Lower leg skin (tissue), 3 donors: ENCODE data around the gene SAMD8.

Source experiments
- POLR2A ChIP-seq, 2 donors: fragments of 450-650 bp; IDR thresholded peaks; one replicate each; pipeline ENCODE4 v1.6.1; 2016 to 2017; ENCODE audit warnings: antibody characterized with exemption in 2 of 2, mild to moderate bottlenecking in 1 of 2, moderate library complexity in 1 of 2
- TF ChIP-seq, protein P1 (sequence below), 3 donors: fragments of 450-650 bp; IDR thresholded peaks; one replicate each; pipeline ENCODE4 v1.5.1; 2016; ENCODE audit warnings: antibody characterized with exemption in 3 of 3, mild to moderate bottlenecking in 3 of 3, moderate library complexity in 2 of 3

- TF ChIP-seq, protein P1, sequence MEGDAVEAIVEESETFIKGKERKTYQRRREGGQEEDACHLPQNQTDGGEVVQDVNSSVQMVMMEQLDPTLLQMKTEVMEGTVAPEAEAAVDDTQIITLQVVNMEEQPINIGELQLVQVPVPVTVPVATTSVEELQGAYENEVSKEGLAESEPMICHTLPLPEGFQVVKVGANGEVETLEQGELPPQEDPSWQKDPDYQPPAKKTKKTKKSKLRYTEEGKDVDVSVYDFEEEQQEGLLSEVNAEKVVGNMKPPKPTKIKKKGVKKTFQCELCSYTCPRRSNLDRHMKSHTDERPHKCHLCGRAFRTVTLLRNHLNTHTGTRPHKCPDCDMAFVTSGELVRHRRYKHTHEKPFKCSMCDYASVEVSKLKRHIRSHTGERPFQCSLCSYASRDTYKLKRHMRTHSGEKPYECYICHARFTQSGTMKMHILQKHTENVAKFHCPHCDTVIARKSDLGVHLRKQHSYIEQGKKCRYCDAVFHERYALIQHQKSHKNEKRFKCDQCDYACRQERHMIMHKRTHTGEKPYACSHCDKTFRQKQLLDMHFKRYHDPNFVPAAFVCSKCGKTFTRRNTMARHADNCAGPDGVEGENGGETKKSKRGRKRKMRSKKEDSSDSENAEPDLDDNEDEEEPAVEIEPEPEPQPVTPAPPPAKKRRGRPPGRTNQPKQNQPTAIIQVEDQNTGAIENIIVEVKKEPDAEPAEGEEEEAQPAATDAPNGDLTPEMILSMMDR (IDR thresholded peaks at IDR 0.05) = no peak
- no peak for TF ChIP-seq POLR2A (IDR thresholded peaks at IDR 0.05)
Observed at GRCh38 chr10:75076348-75076747, 35.1 kb upstream of the SAMD8 start.
